ENCODE measurements around the gene PIGZ.

Gene PIGZ

DNA sequence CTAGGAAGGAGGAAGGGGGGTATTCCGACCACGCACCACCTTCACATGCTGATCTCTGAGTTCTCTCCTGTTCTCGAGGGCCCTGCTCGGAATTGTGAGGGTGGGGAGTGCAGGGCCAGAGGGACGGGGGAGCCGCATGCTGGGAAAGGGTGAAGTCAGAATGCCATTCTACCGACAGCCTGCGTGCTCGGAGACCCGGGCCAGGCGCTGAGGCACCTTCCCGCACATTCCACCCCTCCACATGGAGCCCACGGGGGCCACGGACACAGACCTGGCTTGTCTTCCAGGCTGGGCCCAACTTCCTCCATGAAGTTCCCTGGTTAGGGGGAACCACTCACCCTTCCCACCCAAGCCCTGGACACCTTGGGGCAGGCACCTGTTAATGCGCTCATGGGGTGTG, 28.7 kb upstream of the PIGZ start:
- Histone ChIP-seq H3K36me3 (ENCODE audit: low read depth) (no peaks in the 10 kb centered on the region), H3K27me3 (ENCODE audit: insufficient read depth, poor library complexity, severe bottlenecking) (no peaks in the 10 kb centered on the region), H3K4me1 (ENCODE audit: insufficient read depth, poor library complexity, severe bottlenecking) (peaks cover 5% of the 10 kb centered on the region), H3K4me3 (ENCODE audit: severe bottlenecking) (no peak overlapping the region), H3K27ac (ENCODE audit: poor library complexity, severe bottlenecking) (no peak overlapping the region), H3K9me3 (ENCODE audit: severe bottlenecking) (no peaks in the 10 kb centered on the region)
- no peak for DNase-seq (ENCODE audit: low spot score)
- no peak for ATAC-seq (ENCODE audit: low read depth)
- no peak for TF ChIP-seq CTCF (IDR thresholded peaks at IDR 0.05; ENCODE audit: poor library complexity, severe bottlenecking)

GRCh38 chr3:196996454-196997265, 28.0 kb upstream of the PIGZ start:
- Histone ChIP-seq H3K4me1 (ENCODE audit: insufficient read depth, poor library complexity, severe bottlenecking) (peaks cover under 1% of the 10 kb centered on the region), H3K4me3 (ENCODE audit: severe bottlenecking) (no peak overlapping the region), H3K36me3 (ENCODE audit: low read depth) (no peaks in the 10 kb centered on the region), H3K27me3 (ENCODE audit: insufficient read depth, poor library complexity, severe bottlenecking) (no peaks in the 10 kb centered on the region), H3K9me3 (ENCODE audit: severe bottlenecking) (no peaks in the 10 kb centered on the region), H3K27ac (ENCODE audit: poor library complexity, severe bottlenecking) (no peak overlapping the region)
- DNase-seq (ENCODE audit: low spot score) (peak; percentile 56), ATAC-seq (ENCODE audit: low read depth) (no peak; the same call in 2 of the 3 replicates)
- no peak for TF ChIP-seq CTCF (IDR thresholded peaks at IDR 0.05; ENCODE audit: poor library complexity, severe bottlenecking)

- no peak for DNase-seq (ENCODE audit: low spot score)
- TF ChIP-seq CTCF (IDR thresholded peaks at IDR 0.05; ENCODE audit: poor library complexity, severe bottlenecking) = no peak
These were observed 27.2 kb upstream of the PIGZ start for GRCh38 chr3:196995646-196996355.

GRCh38 chr3:196995027-196995426, 26.4 kb upstream of the PIGZ start:
- H3K27me3 ChIP-seq (ENCODE audit: insufficient read depth, poor library complexity, severe bottlenecking) = no peaks in the 10 kb centered on the region
- no peaks in the 10 kb centered on the region for H3K4me1 ChIP-seq (ENCODE audit: insufficient read depth, poor library complexity, severe bottlenecking)
- no peaks in the 10 kb centered on the region for H3K9me3 ChIP-seq (ENCODE audit: severe bottlenecking)
- H3K36me3 ChIP-seq (ENCODE audit: low read depth) = no peaks in the 10 kb centered on the region
- DNase-seq (ENCODE audit: low spot score) (no peak), ATAC-seq (ENCODE audit: low read depth) (no peak)
- no peak overlapping the region for H3K4me3 ChIP-seq (ENCODE audit: severe bottlenecking)
- no peak overlapping the region for H3K27ac ChIP-seq (ENCODE audit: poor library complexity, severe bottlenecking)
- TF ChIP-seq CTCF (IDR thresholded peaks at IDR 0.05; ENCODE audit: poor library complexity, severe bottlenecking) = no peak

More at GRCh38 chr3:196995646-196996355, 27.2 kb upstream of the PIGZ start:
- H3K4me1 ChIP-seq (ENCODE audit: insufficient read depth, poor library complexity, severe bottlenecking) = no peaks in the 10 kb centered on the region
- no peaks in the 10 kb centered on the region for H3K36me3 ChIP-seq (ENCODE audit: low read depth)
- H3K27ac ChIP-seq (ENCODE audit: poor library complexity, severe bottlenecking) = no peak overlapping the region
- ATAC-seq (ENCODE audit: low read depth) = peak; percentile 9; the same call in 1 of the 3 replicates
- H3K9me3 ChIP-seq (ENCODE audit: severe bottlenecking) = no peaks in the 10 kb centered on the region
- H3K4me3 ChIP-seq (ENCODE audit: severe bottlenecking) = no peak overlapping the region
- H3K27me3 ChIP-seq (ENCODE audit: insufficient read depth, poor library complexity, severe bottlenecking) = no peaks in the 10 kb centered on the region
